Left colon (tissue), 2 donors: ENCODE measurements around the gene TEAD4. TPM values are rescaled to one million over a fixed set of nuclear protein-coding genes. Genes with fewer than 3 reads are reported as not detected.

Source experiments
- ATAC-seq: fragments of 200-7000 bp; cut with Tn5 transposase; one replicate; pipeline ENCODE4 v1.9.1; 2020; ENCODE audit warnings: mild to moderate bottlenecking, moderate library complexity
- DNase-seq, 2 donors: peaks; one replicate each; pipeline ENCODE4 v3.0.0-alpha.2; 2020
- intact Hi-C, 2 donors: fragments of 100-400 bp; cut with DNase I in 1 of 2; cut with micrococcal nuclease in 1 of 2; formaldehyde crosslinking; loops; one replicate each; pipeline versions ENCODE4 v1.11.2 to v1.14.0; 2022; cut with DNase I, micrococcal nuclease
- total RNA-seq, 2 donors: library from RNA; stranded (reverse); fragmentation: NEBNext Ultra II Directional; extraction: Animal tissue kit (Norgen Biotek cat#: 25700); gene quantifications; one replicate each; pipeline ENCODE4 v1.2.1, GENCODE V29; 2021
- donor health status: DM: no; HTN: no; CAD: no.
- donor health status: DM: yes; HTN: yes; CAD: no.

The TEAD4 gene
- total RNA-seq, 2 donors from 2014 or later = 6.0 to 9.0 TPM

DNA sequence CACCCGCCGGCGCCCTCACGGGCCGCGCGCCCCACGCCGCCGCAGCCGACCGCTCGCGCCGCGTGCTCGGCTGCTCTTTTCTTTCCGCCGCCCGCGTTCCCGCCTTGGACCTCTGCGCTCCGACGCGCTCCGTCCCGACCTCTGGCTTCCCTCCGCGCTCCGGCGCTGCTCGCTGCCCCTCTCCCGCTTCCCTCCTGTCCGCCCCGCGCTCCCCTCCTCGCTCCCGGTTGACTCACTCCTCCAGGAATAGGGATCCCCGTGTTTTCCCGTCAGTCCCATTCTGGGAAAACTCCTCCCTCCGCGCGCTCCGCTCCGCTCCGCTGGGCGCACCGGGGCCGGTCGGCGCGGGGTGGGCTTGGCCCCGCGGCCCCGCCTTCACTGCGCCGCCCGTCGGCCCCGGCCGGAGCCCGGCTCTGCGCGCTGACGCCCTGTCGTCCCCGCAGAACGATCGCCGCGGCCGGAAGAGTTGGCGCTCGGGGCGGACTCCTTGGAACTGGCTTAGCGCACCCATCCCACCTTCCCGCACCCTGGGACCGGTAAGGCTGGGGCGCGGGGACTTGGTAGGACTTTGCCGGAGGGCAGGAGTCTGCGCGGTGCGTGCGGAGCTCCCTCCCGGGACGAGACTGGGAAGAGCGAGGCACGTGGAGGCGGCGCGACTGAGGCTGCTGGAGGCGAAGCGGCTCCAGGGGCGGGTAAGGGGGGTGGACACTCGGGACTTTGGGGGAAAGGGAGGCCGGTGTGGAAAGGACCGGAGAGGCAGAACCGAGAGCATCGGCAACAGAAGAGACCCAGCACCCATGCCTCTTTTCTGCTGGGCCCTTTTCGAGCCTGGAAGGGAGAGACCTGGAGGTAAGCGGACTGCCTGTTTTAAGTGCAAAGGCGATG is 550 bp downstream of the TEAD4 start:
- intact Hi-C loops = no loop called here

DNA sequence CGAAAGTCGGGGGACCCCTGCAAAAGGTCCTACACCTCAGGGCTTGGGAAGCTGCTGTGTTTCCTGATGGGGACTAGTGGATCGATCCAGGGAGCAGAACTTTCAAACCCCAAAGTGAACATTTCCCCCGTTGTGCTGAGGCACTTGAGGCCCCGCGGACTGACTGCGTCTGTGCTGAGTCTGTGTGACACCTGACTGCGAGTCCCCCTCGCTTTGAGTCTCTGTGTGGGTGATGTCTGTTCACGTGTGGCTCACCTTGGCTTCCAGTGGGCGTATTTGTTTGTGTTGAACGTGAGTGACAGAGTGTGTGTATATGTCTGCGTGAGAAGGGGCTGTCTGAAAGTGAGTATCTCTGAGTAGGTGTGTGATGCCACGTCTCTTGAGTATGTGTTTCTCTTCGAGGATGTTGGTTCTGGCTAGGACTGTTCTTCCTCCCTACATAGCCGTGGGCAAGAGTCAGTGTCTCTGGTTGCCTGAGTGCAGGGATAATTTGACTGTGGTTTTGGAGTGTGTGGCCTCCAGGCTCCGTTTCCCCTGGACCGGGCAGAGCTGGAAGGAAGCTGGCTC is 1.3 kb downstream of the TEAD4 start:
- intact Hi-C loops = no loop called here
- ATAC-seq = no peak
- no peak for DNase-seq

More for the DNA sequence above, 550 bp downstream of the TEAD4 start:
- DNase-seq (peak; percentile 48 to 54), ATAC-seq (peak; percentile 50)

DNA sequence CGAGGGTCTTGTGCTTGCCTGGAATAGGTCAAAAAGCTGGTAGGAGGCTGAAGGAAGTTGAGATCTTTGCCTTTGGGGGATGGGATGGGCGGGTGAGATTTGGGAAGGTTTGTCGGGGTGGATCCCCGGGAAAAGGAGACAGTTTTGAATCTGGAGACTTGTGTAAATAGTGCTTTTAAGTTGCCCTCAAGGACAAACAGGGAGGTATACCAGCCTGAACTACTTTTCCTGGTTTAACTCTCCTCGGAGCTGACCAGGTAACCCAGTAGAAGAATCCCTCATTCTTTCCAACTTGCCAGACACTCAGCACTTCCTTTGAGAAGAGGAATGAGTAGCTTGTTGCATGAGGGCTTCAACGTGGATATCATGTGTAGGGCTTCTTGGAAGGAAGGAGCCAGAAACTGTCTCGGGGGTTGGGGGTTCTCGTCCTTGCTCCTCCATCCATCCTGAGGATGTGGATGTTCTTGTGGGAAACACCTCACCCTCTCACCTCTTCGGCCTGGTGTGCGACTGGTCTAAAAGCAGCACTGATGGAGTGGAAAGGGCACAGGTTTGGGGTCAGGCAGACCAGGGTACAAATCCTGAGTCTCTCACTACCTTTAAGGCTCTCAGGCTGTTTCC is 1.9 kb downstream of the TEAD4 start:
- ATAC-seq (no peak), DNase-seq (no peak)
- intact Hi-C loops = no loop called here

DNA sequence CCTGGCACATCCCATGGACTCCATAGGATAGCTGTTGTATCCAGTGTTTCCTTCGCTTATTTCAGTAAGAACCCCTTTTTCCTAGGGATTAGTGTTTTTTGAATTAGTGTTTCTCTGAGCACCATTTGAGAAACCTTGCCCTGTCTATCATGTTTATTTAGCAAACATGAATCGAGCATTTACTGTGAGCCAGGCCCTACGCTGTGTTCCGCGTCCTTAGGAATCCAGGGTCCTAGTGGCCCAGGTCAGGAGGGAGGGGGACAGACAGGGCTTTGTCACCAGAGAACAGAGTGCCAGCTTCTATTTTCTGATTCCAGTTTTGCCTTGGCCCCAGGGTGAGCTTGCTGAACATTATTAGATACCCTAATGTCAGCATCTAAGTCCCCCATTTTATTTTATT is 2.5 kb downstream of the TEAD4 start:
- ATAC-seq (no peak), DNase-seq (no peak)
- intact Hi-C loops = no loop called here

DNA sequence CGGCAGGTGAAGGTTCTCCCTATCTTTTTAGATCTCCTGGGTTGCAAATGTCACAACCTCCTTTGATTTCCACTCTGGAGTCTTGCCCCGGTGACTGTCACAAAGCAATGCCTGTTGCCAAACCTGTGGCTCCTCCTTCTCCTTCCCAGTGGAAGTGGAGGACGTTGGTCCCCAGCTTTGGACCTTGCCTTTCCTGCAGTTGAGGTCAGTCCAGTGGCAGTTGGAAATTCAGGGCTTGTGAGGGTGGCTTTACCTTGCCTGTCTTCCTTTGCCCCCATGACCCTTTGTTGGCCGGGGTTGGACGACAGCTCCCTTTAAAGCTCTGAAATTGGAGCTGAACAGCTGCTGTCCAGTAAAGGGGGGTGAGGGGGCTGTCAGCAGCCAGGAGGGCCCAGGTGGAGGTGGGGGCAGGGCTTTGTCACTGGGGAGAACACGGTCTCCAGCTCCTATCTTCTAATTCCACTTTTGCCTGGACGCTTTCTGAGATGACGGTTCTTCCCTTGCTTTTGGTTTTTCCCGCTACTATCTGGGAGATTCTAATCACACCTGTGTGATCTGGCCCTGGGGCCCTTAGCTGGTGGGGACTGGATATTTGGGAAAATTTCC is 4.1 kb downstream of the TEAD4 start:
- ATAC-seq = no peak
- intact Hi-C loops = no loop called here
- DNase-seq = no peak

DNA sequence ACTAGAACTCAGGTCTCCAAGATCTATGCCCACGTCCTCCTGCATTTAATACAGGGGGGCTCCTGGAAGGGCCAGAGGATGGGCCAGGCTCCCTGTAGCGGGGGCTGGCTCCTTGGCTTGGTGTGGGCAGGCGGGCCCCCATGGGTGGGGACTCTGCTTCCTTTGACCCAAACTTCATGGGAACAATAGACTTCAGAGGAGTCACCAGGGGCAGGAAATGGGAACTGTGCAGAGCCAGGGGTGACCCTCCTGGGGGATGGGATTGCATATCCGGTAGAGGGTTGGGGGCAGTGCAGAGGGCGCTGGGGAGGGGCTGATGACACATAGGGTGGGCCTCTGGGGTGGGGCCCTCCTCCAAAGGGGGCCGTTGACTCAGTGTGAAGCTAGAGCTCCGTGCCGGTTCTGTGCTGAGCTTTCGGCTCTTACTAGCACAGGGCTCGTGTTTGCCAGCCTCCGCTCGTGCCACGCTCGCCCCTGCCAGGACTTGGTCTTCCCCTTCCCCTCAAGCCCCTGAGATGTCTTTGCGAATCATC is 4.6 kb downstream of the TEAD4 start:
- no peak for DNase-seq
- intact Hi-C loops = no loop called here
- ATAC-seq = no peak

DNA sequence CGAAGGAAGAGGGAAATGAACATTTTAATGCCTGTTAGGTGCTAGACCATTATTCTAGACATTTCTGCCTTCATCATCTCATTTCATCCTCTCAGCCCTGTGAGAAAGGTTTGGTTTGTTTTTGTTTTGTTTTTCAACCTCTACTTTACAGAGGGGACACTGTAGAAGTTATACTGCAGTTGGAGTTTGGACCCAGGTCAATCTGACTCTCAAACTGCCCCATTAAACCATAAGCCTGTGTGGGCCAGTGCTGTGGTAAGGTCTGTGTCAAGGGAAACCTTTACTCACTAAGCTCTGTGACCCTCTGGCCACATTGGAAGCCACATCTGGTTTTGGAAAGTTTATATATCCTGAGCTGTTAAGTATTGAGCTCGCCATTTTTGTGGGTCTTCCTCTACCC is 8.5 kb downstream of the TEAD4 start:
- intact Hi-C loops = no loop called here
- ATAC-seq = peak; percentile 98
- no peak for DNase-seq

DNA sequence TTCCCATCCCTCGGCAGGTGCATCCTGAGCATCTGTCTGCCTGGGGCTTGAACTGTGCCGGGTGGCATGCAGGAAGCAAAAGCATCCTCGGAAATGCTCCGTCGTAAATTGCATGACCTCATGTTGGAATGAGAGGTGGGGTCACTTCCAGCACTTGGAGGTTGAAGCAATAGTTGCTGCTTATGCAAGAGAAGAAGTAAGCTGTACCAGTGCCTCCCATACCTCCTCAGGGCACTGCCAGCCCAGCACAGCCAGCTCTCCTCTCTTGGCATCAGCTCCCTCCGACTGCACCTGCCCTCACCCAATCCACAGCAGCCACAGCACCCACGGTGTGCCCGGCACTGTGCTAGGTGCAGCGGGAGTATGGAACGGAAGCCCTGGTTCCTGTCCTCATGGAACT is 11.5 kb downstream of the TEAD4 start:
- intact Hi-C loops = no loop called here
- ATAC-seq = no peak
- DNase-seq = no peak

DNA sequence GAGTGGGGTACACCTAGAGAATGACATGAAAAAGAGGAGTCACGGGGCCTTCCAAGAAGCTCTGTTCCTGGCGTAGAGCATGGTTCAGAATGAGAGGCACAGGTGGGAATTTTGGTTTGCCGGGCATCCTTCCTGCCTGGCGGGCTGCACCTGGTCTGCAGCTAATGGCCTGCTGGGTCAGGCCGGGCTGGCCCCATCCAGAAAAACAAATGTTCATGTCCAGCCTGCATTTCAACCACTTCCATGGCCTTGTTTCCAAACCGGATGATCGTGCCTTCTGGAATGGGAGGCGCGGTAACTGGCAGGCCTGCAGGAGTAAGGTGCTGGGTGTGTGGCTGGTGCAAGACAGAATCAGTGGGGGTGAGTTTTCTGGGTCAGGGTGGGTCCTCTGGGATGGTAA is 14.4 kb downstream of the TEAD4 start:
- intact Hi-C loops = no loop called here
- ATAC-seq (no peak), DNase-seq (no peak)

DNA sequence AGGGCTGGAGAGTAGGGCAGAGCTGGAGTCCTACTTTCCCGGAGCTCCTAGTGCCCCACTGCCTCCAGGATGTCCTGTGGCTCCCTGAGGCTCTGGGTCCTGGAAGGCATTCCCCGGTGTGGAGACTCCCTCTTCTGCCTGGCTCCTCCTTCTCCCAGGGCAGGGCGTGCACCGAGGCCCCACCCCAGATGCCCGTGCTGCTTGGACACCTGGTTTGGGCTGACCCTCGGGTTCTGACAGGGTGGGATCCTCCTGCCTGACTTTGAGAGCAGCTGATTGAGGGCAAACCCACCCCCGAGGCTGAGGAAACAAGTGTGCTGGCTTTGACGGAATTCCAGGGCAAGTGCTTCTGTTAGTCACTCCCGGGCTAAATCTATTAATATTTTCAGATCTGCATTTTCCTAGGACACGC is 15.4 kb downstream of the TEAD4 start:
- intact Hi-C loops = no loop called here
- no peak for DNase-seq
- ATAC-seq = no peak

DNA sequence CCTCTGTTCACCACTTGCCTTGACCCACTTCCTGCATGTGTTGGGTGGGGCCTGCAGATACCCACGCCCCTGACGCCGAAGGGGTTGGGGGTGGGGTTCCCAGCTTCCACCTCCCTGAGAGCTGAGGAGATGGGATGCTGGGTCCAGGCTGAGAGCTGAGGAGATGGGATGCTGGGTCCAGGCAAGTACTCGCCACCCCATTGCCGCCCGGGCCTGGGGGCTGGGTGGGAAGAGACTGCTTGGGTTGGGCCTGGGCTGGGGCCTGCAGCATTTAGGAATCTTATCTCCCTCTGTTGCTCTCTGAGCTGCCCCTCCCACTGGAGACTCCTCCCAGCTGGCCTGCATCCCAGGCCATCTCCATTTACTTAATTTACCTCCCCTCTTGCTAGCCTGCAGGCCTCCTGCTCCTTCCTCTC is 17.4 kb downstream of the TEAD4 start:
- ATAC-seq (no peak), DNase-seq (no peak)
- intact Hi-C loops = no loop called here

DNA sequence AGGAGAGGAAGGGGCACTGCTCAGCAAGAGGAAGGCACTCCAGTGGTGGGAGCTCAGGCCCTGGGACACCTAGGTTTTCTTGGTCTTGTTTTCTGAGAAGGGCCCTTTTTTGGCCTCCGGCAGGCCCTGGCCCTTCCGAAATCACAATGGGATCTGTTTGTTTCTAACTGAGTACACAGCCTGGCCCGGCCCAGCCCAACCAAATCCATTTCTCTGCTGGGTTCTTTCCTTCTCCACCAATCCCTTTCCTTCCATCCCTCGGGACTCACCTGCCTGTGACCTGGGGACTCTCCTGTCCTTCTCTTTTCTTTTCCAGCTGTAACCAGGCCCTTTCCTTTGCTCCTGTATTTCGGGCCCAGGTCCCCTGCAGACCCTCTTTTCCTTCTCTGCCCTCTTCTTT is 18.6 kb downstream of the TEAD4 start:
- intact Hi-C loops = no loop called here
- ATAC-seq = no peak
- DNase-seq = no peak

DNA sequence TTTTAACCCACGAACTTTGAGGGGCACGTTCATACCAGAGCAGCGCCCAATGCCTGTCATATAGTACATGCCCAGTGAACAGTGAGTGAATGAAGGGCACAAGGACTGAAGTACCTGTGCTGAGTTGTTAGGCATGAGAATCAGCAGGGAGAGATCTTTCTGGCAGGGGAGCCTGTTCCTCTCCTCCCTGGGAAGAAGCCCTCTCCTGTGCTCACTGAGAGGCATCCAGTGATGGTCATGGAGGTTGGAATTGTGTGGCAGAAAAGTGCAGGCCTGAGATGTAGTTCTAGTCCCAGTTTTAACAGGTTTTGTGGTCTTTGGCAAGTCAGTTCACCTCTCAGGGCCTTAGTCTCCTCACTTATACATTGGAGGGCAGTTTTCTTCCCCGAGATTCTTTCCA is 20.6 kb downstream of the TEAD4 start:
- ATAC-seq (no peak), DNase-seq (no peak)
- intact Hi-C loops = no loop called here

DNA sequence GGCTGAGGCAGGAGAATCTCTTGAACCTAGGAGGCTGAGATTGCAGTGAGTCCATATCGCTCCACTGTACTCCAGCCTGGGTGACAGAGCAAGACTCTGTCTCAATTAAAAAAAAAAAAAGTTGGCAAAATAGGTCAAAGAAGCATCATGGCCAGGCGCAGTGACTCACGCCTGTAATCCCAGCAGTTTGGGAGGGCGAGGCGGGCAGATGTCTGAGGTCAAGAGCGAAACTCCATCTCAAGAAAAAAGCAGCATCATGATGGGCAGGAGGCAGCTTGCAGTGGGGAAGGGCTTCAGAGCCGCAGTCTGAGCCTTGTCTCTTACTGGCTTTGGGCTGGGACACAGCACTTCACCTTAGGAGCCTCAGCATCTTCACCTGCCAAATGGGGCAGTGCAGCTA is 21.4 kb downstream of the TEAD4 start:
- no peak for DNase-seq
- intact Hi-C loops = no loop called here
- ATAC-seq = no peak

DNA sequence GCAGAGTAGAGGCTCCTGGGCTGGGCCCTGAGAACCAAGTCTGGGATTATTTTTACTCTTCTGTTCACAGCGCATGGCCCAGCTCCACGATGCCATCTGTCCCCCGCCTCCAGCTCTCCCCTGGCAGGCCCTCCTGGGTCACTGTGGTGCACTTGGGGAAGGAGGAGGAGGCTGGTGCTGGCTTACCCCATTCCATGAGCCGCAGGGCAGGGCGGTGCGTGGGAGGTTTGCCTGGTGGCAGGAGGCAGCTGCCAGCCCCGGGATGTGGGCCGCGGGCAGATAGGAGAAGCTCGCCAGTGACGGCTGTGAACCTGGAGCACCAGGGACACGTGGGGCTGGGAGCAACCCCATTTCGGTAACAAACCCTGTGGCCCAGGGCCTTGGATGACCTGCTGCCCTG is 23.2 kb downstream of the TEAD4 start:
- no peak for DNase-seq
- intact Hi-C loops = no loop called here
- no peak for ATAC-seq

DNA sequence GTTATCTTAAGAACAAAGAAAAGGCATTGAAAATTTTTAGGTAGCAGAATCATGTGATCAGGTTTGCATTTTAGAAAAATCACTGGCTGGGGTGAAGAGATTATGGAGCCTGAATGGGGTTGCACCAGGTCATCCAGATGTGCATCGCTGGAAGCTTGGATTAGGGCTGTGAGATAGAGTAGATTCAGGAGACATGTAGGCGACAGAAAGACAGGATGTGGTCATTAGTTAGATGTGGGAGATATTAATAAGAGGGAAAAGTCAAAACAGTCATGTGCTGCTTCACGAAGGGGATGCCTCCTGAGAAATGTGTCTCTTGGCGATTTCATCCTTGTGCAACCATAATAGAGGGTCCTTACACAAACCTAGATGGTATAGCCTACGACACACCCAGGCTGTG is 25.1 kb downstream of the TEAD4 start:
- DNase-seq (no peak), ATAC-seq (no peak)
- intact Hi-C loops = no loop called here

DNA sequence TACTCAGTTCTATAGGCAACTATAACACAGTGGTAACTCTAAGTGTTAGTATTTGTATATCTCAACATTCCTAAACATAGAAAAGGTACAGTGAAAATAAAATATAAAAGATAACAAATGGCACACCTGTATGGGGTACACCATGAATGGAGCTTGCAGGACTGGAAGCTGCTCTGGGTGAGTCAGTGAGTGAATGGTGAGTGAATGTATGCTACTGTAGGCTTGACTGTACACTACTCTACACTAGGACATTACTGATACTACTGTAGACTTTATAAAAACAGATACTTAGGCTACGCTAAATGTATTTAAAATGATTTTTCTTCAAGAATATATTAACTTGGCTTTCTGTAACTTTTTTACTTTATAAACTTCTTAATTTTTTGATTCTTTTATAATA is 25.5 kb downstream of the TEAD4 start:
- ATAC-seq (no peak), DNase-seq (no peak)
- intact Hi-C loops = no loop called here

DNA sequence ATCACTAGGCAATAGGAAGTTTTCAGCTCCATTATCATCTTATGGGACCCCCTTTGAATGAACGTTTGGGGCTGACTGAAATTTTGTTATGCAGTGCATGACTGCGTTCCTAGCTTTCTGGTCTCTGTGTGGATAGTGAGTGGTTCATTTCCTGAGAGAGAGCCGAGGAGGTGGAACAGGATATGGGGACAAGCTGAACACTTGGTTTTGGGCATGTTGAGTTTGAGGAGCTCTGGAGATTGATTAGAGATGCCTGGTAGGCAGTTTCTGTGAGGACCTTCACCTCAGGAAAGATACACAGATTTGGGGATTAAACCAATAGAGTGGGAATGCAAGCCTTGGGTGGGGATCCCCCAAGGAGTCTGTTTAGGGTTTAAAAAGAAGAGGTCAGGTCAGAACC is 27.7 kb downstream of the TEAD4 start:
- intact Hi-C loops = no loop called here
- no peak for DNase-seq
- ATAC-seq = no peak

DNA sequence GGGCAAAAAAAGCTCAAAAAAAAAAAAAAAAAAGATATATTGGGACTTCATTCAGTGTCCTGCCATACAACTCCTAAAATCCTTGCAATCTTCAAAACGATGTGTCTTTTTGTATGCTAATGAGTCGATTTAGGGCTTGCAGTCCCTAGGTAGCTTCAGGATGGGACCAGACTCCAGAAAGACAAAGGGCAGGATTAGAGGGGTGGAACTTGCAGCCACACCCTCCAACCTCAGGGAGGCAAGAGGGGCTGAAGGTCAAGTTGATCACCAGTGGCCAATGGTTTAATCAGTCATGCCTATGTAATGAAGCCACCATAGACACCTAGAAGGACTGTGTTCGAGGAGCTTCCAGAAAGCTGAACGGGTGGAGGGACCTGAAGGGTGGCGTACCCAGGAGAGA is 29.3 kb downstream of the TEAD4 start:
- peak; percentile 33 for ATAC-seq

DNA sequence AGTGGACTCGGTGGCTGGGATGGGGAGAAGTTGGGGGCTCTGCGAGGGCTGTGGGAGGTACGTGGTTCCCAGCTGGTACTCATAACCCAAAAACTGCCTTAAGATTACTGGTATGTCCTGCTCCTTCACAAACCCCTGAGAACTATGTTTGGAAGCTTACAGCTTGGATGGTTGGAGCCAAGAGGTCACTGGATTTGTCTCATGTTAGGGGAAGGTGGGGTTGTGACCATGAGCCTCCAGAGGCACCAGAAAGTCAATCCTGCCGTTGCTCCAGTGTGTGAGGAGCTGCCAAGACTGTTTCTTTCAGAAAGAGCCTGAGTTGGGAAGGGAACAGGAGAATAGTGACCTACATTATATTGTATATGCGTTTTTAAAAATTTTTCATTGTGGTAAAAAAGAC is 33.5 kb downstream of the TEAD4 start:
- intact Hi-C loops = no loop called here
- DNase-seq = no peak
- no peak for ATAC-seq

More for the DNA sequence above, 29.3 kb downstream of the TEAD4 start:
- intact Hi-C loops = no loop called here
- DNase-seq = no peak
